Osteoblast (primary cell): ENCODE results near the gene FOXL2NB. TPM values are rescaled to one million over a fixed set of nuclear protein-coding genes. Genes with fewer than 3 reads are reported as not detected.

ENCODE experiments used
- DNase-seq: peaks from one replicate; pipeline ENCODE4 v3.0.0; 2011; ENCODE audit warnings: low spot score, mixed read lengths; ENCODE audit not compliant: insufficient read length; ENCODE audit errors: missing footprints
- H2AFZ ChIP-seq: 2 replicates; pipeline ENCODE4 v1.6.0; 2011; ENCODE audit warnings: mild to moderate bottlenecking, low read length
- H3K27ac ChIP-seq: 2 replicates; pipeline ENCODE4 v1.5.1; 2011; ENCODE audit warnings: mild to moderate bottlenecking, low read depth, low read length, moderate library complexity
- H3K27me3 ChIP-seq: 2 replicates; pipeline ENCODE4 v1.6.0; 2012; ENCODE audit warnings: mild to moderate bottlenecking, control low read depth, inconsistent platforms, low read length, moderate library complexity; ENCODE audit not compliant: insufficient read depth
- H3K36me3 ChIP-seq: 2 replicates; pipeline ENCODE4 v1.5.1; 2011; ENCODE audit warnings: mild to moderate bottlenecking, low read length, control low read depth, moderate library complexity; ENCODE audit not compliant: insufficient read depth
- H3K4me1 ChIP-seq: 2 replicates; pipeline ENCODE4 v1.5.1; 2011; ENCODE audit warnings: mild to moderate bottlenecking, low read length, control low read depth, moderate library complexity; ENCODE audit not compliant: insufficient read depth
- H3K4me2 ChIP-seq: 2 replicates; pipeline ENCODE4 v1.6.0; 2011; ENCODE audit warnings: mild to moderate bottlenecking, low read length; ENCODE audit not compliant: insufficient read depth
- H3K4me3 ChIP-seq: fragments of 200-600 bp; sonication (generic); 3 replicates; pipeline ENCODE4 v1.5.1; 2012; ENCODE audit warnings: mild to moderate bottlenecking, low read length, inconsistent platforms; ENCODE audit not compliant: insufficient read depth
- H3K79me2 ChIP-seq: 2 replicates; pipeline ENCODE4 v1.6.0; 2012; ENCODE audit warnings: mild to moderate bottlenecking, low read length, control low read depth, inconsistent platforms; ENCODE audit not compliant: insufficient read depth
- H3K9me3 ChIP-seq: 2 replicates; pipeline ENCODE4 v1.5.1; 2011; ENCODE audit warnings: low read depth, low read length, control low read depth
- H4K20me1 ChIP-seq: 2 replicates; pipeline ENCODE4 v1.6.0; 2012; ENCODE audit warnings: mild to moderate bottlenecking, low read length, control low read depth; ENCODE audit not compliant: insufficient read depth
- CTCF ChIP-seq: IDR thresholded peaks from 2 replicates; pipeline ENCODE4 v1.5.1; 2011; ENCODE audit warnings: mild to moderate bottlenecking, low read depth, low read length, moderate library complexity; ENCODE audit errors: extremely low read depth
- total RNA-seq: library from RNA; depleted of rRNA; stranded (reverse); fragments of >200 nt; gene quantifications from 2 replicates; pipeline ENCODE4 v1.2.3, GENCODE V29; 2012

Gene FOXL2NB
- total RNA-seq, 1 donor: 0.36 TPM

DNA sequence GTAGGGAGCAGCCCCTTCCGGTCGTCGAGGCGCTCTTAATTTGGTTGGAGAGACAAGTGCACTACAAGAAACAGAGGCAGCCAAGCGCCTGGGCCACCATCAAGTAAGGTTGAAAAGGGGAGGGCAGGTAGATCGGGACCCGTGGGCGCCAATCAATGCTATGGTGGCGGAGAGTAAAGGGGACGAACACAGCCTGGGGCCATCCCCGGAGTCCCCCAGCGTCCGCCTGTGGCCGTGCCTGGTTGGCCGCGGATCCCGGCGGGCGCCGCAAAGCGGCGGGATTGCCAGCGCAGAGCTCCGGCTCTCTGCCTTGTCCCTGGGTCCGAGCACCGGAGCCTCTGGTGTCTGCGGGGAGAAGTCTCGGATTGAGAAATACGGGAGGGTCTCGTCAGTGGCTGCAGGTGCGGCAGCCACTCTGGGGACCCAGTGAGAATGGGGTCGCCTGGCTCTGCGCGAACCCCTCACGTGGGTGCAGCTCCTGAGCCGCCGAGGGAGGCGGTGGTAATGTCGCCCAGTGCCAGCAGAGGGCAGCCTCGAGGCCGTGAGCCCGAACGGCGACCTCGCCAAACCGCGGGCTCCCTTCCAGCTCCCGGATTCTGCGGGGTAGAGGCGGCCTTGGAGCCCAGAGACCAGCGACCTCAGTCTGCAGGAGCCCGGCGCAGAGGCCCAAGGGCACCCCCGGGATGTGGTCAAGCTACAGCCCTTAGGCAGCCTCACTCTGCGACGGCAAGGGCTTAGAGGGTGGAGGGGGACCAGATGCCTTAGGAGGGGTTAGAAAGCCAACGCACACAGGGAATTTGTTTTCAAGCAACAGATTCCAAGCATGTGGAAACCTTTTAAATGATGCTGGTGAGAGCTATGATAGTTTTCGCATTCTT, 10.9 kb upstream of the FOXL2NB start:
- peaks cover 60% of the 10 kb centered on the region for H3K27me3 ChIP-seq

GRCh38 chr3:138936741-138937689, 10.0 kb upstream of the FOXL2NB start:
- no peak for TF ChIP-seq CTCF
- peaks cover 68% of the 10 kb centered on the region for H3K27me3 ChIP-seq
- no peaks in the 10 kb centered on the region for H3K79me2 ChIP-seq
- no peaks in the 10 kb centered on the region for H4K20me1 ChIP-seq
- H3K4me1 ChIP-seq: peaks cover 6% of the 10 kb centered on the region
- H3K9me3 ChIP-seq: no peaks in the 10 kb centered on the region
- peak overlapping the region; percentile 61 for H3K4me3 ChIP-seq
- no peaks in the 10 kb centered on the region for H3K36me3 ChIP-seq
- H2AFZ ChIP-seq: no peak overlapping the region
- H3K4me2 ChIP-seq: peak overlapping the region; percentile 82
- H3K27ac ChIP-seq: no peak overlapping the region
- peak; percentile 77 for DNase-seq

More for the DNA sequence above, 10.9 kb upstream of the FOXL2NB start:
- Histone ChIP-seq H3K4me1 (peaks cover 6% of the 10 kb centered on the region), H2AFZ (peak overlapping the region; percentile 82), H3K36me3 (no peaks in the 10 kb centered on the region), H3K4me2 (peak overlapping the region; percentile 82), H3K79me2 (no peaks in the 10 kb centered on the region), H3K9me3 (no peaks in the 10 kb centered on the region), H3K27ac (no peak overlapping the region), H3K4me3 (peak overlapping the region; percentile 61), H4K20me1 (no peaks in the 10 kb centered on the region)
- DNase-seq: peak; percentile 98
- peak; percentile 79 for TF ChIP-seq CTCF

DNA sequence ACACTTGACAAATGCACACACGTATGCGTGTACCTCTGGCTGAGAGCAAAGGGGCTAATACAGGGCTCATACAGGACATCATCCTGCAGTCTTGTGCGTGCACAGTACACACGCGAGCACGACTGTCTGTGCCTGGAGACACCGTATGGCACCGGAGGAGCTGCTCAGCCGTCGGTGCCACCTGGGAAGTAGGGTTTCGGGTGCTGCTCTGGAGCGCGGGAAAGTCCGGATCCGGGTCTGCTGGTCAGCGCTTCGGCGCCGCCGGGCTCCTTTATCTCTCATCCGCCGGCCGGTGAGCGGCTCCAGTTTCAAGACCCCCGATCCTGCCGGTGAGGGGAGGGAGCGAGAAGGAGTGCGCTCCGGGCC, 9.3 kb upstream of the FOXL2NB start:
- no peaks in the 10 kb centered on the region for H3K79me2 ChIP-seq

More for the DNA sequence above, 9.3 kb upstream of the FOXL2NB start:
- H4K20me1 ChIP-seq: no peaks in the 10 kb centered on the region
- no peak overlapping the region for H3K27ac ChIP-seq
- no peak overlapping the region for H3K4me2 ChIP-seq
- no peak overlapping the region for H3K4me3 ChIP-seq
- peak; percentile 80 for DNase-seq
- H3K4me1 ChIP-seq: peaks cover 6% of the 10 kb centered on the region
- no peaks in the 10 kb centered on the region for H3K9me3 ChIP-seq
- H3K27me3 ChIP-seq: peaks cover 74% of the 10 kb centered on the region
- no peaks in the 10 kb centered on the region for H3K36me3 ChIP-seq
- H2AFZ ChIP-seq: no peak overlapping the region
- no peak for TF ChIP-seq CTCF
